Thyroid gland (tissue), 4 donors: Measurements from ENCODE around the gene ANAPC2.

Source experiments
- POLR2A ChIP-seq, 2 donors: fragments of 450-650 bp; IDR thresholded peaks; one replicate each; pipeline ENCODE4 v1.6.1; 2017; ENCODE audit warnings: antibody characterized with exemption in 2 of 2, mild to moderate bottlenecking in 2 of 2, moderate library complexity in 1 of 2
- TF ChIP-seq, protein P1 (sequence below), 6 experiments: fragments of 200-600 bp in 3 of 6; fragments of 450-650 bp in 3 of 6; sonication (generic) in 3 of 6; IDR thresholded peaks; one replicate each; pipeline ENCODE4 v1.5.1; 2016 to 2019; ENCODE audit warnings: antibody characterized with exemption in 6 of 6, mild to moderate bottlenecking in 2 of 6, inconsistent platforms in 1 of 6, moderate library complexity in 1 of 6

GRCh38 chr9:137166380-137167229 lies 21.8 kb downstream of the ANAPC2 start:
- TF ChIP-seq, protein P1, sequence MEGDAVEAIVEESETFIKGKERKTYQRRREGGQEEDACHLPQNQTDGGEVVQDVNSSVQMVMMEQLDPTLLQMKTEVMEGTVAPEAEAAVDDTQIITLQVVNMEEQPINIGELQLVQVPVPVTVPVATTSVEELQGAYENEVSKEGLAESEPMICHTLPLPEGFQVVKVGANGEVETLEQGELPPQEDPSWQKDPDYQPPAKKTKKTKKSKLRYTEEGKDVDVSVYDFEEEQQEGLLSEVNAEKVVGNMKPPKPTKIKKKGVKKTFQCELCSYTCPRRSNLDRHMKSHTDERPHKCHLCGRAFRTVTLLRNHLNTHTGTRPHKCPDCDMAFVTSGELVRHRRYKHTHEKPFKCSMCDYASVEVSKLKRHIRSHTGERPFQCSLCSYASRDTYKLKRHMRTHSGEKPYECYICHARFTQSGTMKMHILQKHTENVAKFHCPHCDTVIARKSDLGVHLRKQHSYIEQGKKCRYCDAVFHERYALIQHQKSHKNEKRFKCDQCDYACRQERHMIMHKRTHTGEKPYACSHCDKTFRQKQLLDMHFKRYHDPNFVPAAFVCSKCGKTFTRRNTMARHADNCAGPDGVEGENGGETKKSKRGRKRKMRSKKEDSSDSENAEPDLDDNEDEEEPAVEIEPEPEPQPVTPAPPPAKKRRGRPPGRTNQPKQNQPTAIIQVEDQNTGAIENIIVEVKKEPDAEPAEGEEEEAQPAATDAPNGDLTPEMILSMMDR (IDR thresholded peaks at IDR 0.05), result no peak
- TF ChIP-seq POLR2A (IDR thresholded peaks at IDR 0.05), result no peak
